H1 (cell line): ENCODE results near the gene VENTX. TPM values are rescaled to one million over a fixed set of nuclear protein-coding genes. Genes with fewer than 3 reads are reported as not detected.

Source experiments
- CTCF ChIA-PET: fragments of 300-600 bp; sonication (Branson Sonifier 250); formaldehyde crosslinking; loops from one replicate; lab custom pipeline; 2021; ENCODE audit not compliant: partially characterized antibody; lab: Charles Lee
- POLR2A ChIA-PET: fragments of 300-600 bp; sonication (Branson Sonifier 250); formaldehyde crosslinking; loops from one replicate; lab custom pipeline; 2021; ENCODE audit warnings: inconsistent platforms; ENCODE audit not compliant: partially characterized antibody; lab: Charles Lee
- DNase-seq, 2 experiments: peaks; one replicate each; pipeline versions ENCODE4 v3.0.0 to v3.0.0-alpha.2; 2010 to 2022; ENCODE audit warnings: low spot score in 2 of 2, low read depth in 1 of 2, mixed read lengths in 1 of 2
- FAIRE-seq: peaks from 2 replicates; lab custom pipeline; 2011; peaks lifted over from hg19 to GRCh38; lab: Jason Lieb, UNC
- H2AFZ ChIP-seq: 2 replicates; pipeline ENCODE4 v1.8.1; 2012; ENCODE audit warnings: low read length, inconsistent platforms
- H2AK5ac ChIP-seq: 2 replicates; pipeline ENCODE4 v1.6.1; 2013; ENCODE audit warnings: low read depth, low read length
- H2BK120ac ChIP-seq: replicated peaks from 2 replicates; pipeline ENCODE3; 2013; ENCODE audit warnings: low read depth, low read length, inconsistent platforms
- H2BK12ac ChIP-seq: 2 replicates; pipeline ENCODE4 v1.6.1; 2013; ENCODE audit warnings: low read depth, low read length
- H2BK15ac ChIP-seq: 2 replicates; pipeline ENCODE4 v1.6.1; 2013; ENCODE audit warnings: low read length
- H2BK20ac ChIP-seq: 2 replicates; pipeline ENCODE4 v1.6.1; 2013; ENCODE audit warnings: low read length
- H2BK5ac ChIP-seq: 2 replicates; pipeline ENCODE4 v1.6.1; 2013; ENCODE audit warnings: low read depth, low read length
- H3K14ac ChIP-seq: 2 replicates; pipeline ENCODE4 v1.6.1; 2013; ENCODE audit warnings: inconsistent platforms; ENCODE audit not compliant: insufficient read length
- H3K18ac ChIP-seq: 2 replicates; pipeline ENCODE4 v1.6.1; 2013; ENCODE audit warnings: low read length; ENCODE audit errors: extremely low read depth
- H3K23ac ChIP-seq: 2 replicates; pipeline ENCODE4 v1.6.1; 2013; ENCODE audit warnings: inconsistent platforms; ENCODE audit not compliant: insufficient read length
- H3K23me2 ChIP-seq: 2 replicates; pipeline ENCODE4 v1.6.1; 2013; ENCODE audit warnings: low read depth, low read length
- H3K27ac ChIP-seq: 2 replicates; pipeline ENCODE4 v1.6.1; 2011; ENCODE audit warnings: low read depth, low read length, inconsistent platforms
- H3K27me3 ChIP-seq, 4 experiments: replicated peaks in 1 of 4; 1 replicate in 1 of 4; 2 replicates in 3 of 4; pipeline versions ENCODE4 v1.6.1 to v1.8.1; 2011 to 2013; ENCODE audit warnings: low read length in 3 of 4, mild to moderate bottlenecking in 3 of 4, inconsistent platforms in 2 of 4, mixed read lengths in 2 of 4, moderate library complexity in 1 of 4; ENCODE audit not compliant: control insufficient read depth in 3 of 4, insufficient read depth in 3 of 4; ENCODE audit errors: extremely low read depth in 1 of 4
- H3K36me3 ChIP-seq, 4 experiments: 2 replicates each; pipeline versions ENCODE4 v1.6.1 to v1.8.1; 2011 to 2013; ENCODE audit warnings: mild to moderate bottlenecking in 4 of 4, low read length in 3 of 4, moderate library complexity in 2 of 4, control low read depth in 1 of 4, inconsistent platforms in 1 of 4; ENCODE audit not compliant: insufficient read depth in 4 of 4, control insufficient read depth in 2 of 4
- H3K4ac ChIP-seq: replicated peaks from 2 replicates; pipeline ENCODE3; 2013; ENCODE audit warnings: low read length, low read depth, mixed read lengths, inconsistent platforms; ENCODE audit not compliant: insufficient read length
- H3K4me1 ChIP-seq, 4 experiments: replicated peaks in 1 of 4; 1 replicate in 1 of 4; 2 replicates in 3 of 4; pipeline versions ENCODE4 v1.6.1 to v1.8.1; 2011 to 2013; ENCODE audit warnings: low read length in 3 of 4, inconsistent platforms in 2 of 4, mixed read lengths in 1 of 4; ENCODE audit not compliant: insufficient read depth in 4 of 4, control insufficient read depth in 3 of 4
- H3K4me2 ChIP-seq, 2 experiments: 2 replicates each; pipeline versions ENCODE4 v1.6.1 to v1.8.1; 2011 to 2013; ENCODE audit warnings: low read depth in 2 of 2, low read length in 2 of 2, control low read depth in 1 of 2, inconsistent platforms in 1 of 2, mild to moderate bottlenecking in 1 of 2; ENCODE audit not compliant: insufficient read depth in 1 of 2
- H3K4me3 ChIP-seq, 4 experiments: fragments of 200-600, 300-600 bp in 1 of 4; sonication (generic), shearing (Covaris generic), sonication (Bioruptor Twin) in 1 of 4; 2 replicates each; pipeline versions ENCODE4 v1.5.1 to v1.8.1; 2011 to 2016; ENCODE audit warnings: low read length in 4 of 4, low read depth in 3 of 4, control low read depth in 2 of 4, inconsistent platforms in 2 of 4, mild to moderate bottlenecking in 2 of 4, mixed read lengths in 1 of 4, moderate library complexity in 1 of 4; ENCODE audit not compliant: insufficient read depth in 2 of 4; ENCODE audit errors: extremely low read depth in 1 of 4
- H3K56ac ChIP-seq: replicated peaks from 2 replicates; pipeline ENCODE3; 2013; ENCODE audit warnings: low read depth, mild to moderate bottlenecking, mixed read lengths, low read length, inconsistent platforms; ENCODE audit not compliant: insufficient read length
- H3K79me1 ChIP-seq: 2 replicates; pipeline ENCODE4 v1.6.1; 2013; ENCODE audit warnings: low read depth, low read length, control low read depth
- H3K79me2 ChIP-seq, 2 experiments: 2 replicates each; pipeline versions ENCODE4 v1.6.1 to v1.8.1; 2012 to 2013; ENCODE audit warnings: low read length in 2 of 2, mild to moderate bottlenecking in 2 of 2, inconsistent platforms in 1 of 2; ENCODE audit not compliant: insufficient read depth in 2 of 2, control insufficient read depth in 1 of 2
- H3K9ac ChIP-seq, 4 experiments: replicated peaks in 1 of 4; 1 replicate in 1 of 4; 2 replicates in 3 of 4; pipeline versions ENCODE4 v1.6.1 to v1.8.1; 2011 to 2013; ENCODE audit warnings: low read depth in 3 of 4, low read length in 3 of 4, control low read depth in 2 of 4, mild to moderate bottlenecking in 2 of 4, moderate library complexity in 2 of 4, inconsistent platforms in 1 of 4; ENCODE audit errors: extremely low read depth in 1 of 4
- H3K9me3 ChIP-seq, 2 experiments: 2 replicates each; pipeline versions ENCODE4 v1.6.1 to v1.8.1; 2012 to 2013; ENCODE audit warnings: mild to moderate bottlenecking in 2 of 2, moderate library complexity in 2 of 2, control low read depth in 1 of 2, inconsistent platforms in 1 of 2, low read depth in 1 of 2, low read length in 1 of 2, mixed read lengths in 1 of 2; ENCODE audit not compliant: insufficient read depth in 2 of 2
- H4K20me1 ChIP-seq, 2 experiments: replicated peaks in 1 of 2; 2 replicates each; pipeline versions ENCODE3 to v1.8.1; 2011 to 2013; ENCODE audit warnings: inconsistent platforms in 2 of 2, low read length in 2 of 2, mild to moderate bottlenecking in 1 of 2; ENCODE audit not compliant: insufficient read depth in 2 of 2, control insufficient read depth in 1 of 2
- H4K5ac ChIP-seq: 2 replicates; pipeline ENCODE4 v1.6.1; 2013; ENCODE audit warnings: low read length, low read depth, mixed read lengths, inconsistent platforms; ENCODE audit not compliant: insufficient read length
- H4K8ac ChIP-seq: 2 replicates; pipeline ENCODE4 v1.8.0; 2013; ENCODE audit warnings: mild to moderate bottlenecking, moderate library complexity, low read length, inconsistent platforms; ENCODE audit not compliant: insufficient read depth; ENCODE audit errors: extremely low read depth
- H4K91ac ChIP-seq: replicated peaks from 2 replicates; pipeline ENCODE3; 2013; ENCODE audit warnings: low read length, mixed read lengths, inconsistent platforms; ENCODE audit not compliant: insufficient read length
- ASH2L ChIP-seq: fragments of 200-600, 300-600 bp; sonication (generic); IDR thresholded peaks from one replicate; pipeline ENCODE4 v1.7.1; 2017; ENCODE audit warnings: low read length
- CTBP2 ChIP-seq: IDR thresholded peaks from 2 replicates; pipeline ENCODE4 v1.7.0; 2011; ENCODE audit warnings: borderline replicate concordance, mild to moderate bottlenecking, moderate library complexity, mixed read lengths, low read length; ENCODE audit not compliant: insufficient read depth, insufficient read length
- GTF2F1 ChIP-seq: IDR thresholded peaks from 2 replicates; pipeline ENCODE4 v1.6.1; 2012; ENCODE audit warnings: low read depth, low read length, improper control_type of control experiment, borderline replicate concordance
- RFX5 ChIP-seq: IDR thresholded peaks from 2 replicates; pipeline ENCODE4 v1.6.1; 2011; ENCODE audit warnings: low read depth, low read length, improper control_type of control experiment, borderline replicate concordance
- WGBS, 2 experiments: shearing (Covaris generic) in 1 of 2; methylation state at CpG; one replicate each; pipeline versions ENCODE4 v1.1.6 to v1.1.7; 2013 to 2015; ENCODE audit warnings: low lambda C conversion rate in 2 of 2, mixed read lengths in 2 of 2, inconsistent platforms in 1 of 2, low coverage in 1 of 2, missing lambda C conversion rate in 1 of 2; ENCODE audit not compliant: insufficient replicate concordance in 2 of 2, insufficient coverage in 1 of 2, insufficient read length in 1 of 2; ENCODE audit errors: extremely low coverage in 1 of 2, missing lambda C conversion rate in 1 of 2; 5-methylcytosine and 5-hydroxymethylcytosine counted together
- polyA plus RNA-seq, 7 experiments: library from polyadenylated mRNA; depleted of rRNA in 3 of 7; stranded (reverse) in 5 of 7; unstranded in 2 of 7; fragments of >200 nt in 5 of 7; fragments of 200-250 nt in 2 of 7; gene quantifications; 1 replicate in 5 of 7; 2 replicates in 1 of 7; 4 replicates in 1 of 7; pipeline versions ENCODE4 v1.2.1 to v1.2.3, GENCODE V29; 2011 to 2013; ENCODE audit warnings: missing spikeins in 2 of 7, mixed read lengths in 2 of 7
- total RNA-seq: library from RNA; stranded (reverse); fragmentation: NEBNext Ultra II Directional; extraction: Animal tissue kit (Norgen Biotek cat#: 25700); gene quantifications from 2 replicates; pipeline ENCODE4 v1.2.1, GENCODE V29; 2021

Gene VENTX
- total and polyA plus RNA-seq, 2 of the 8 experiments (the other 6 are each of a cell fraction or from before 2014, with no cell fraction given), result 5.6 TPM

GRCh38 chr10:133258066-133258817 is 20.6 kb downstream of the VENTX start:
- Histone ChIP-seq H2BK12ac (peak overlapping the region; percentile 80; the same call in 1 of the 2 replicates), H2BK20ac (0 out of 2 replicates have a peak overlapping the region, but pooled peaks have one; percentile 18), H3K27ac (no peak overlapping the region), H2BK15ac (no peak overlapping the region; the same call in 1 of the 2 replicates), H2BK5ac (peak overlapping the region; percentile 76; the same call in 1 of the 2 replicates), H2AK5ac (no peak overlapping the region), H3K4me2 (peak overlapping the region; percentile 49 to 81), H4K5ac (no peak overlapping the region), H4K8ac (peak overlapping the region; percentile 35), H3K79me1 (no peaks in the 10 kb centered on the region), H3K23ac (no peak overlapping the region), H3K27me3 (peaks cover 0 to 10% (median 7%) of the 10 kb centered on the region in 4 experiments; a peak in 6 of 7 replicates), H4K91ac (peak overlapping the region; percentile 5), H3K4me3 (peak overlapping the region in 2 of 4 experiments; percentile 40 to 57; a peak in 3 of 8 replicates), H3K9ac (no peak overlapping the region), H3K14ac (no peak overlapping the region), H3K23me2 (peaks cover 7% of the 10 kb centered on the region; the same call in 1 of the 2 replicates), H3K4ac (no peak overlapping the region), H2BK120ac (no peak overlapping the region), H2AFZ (peak overlapping the region; percentile 48; the same call in 1 of the 2 replicates), H3K36me3 (no peaks in the 10 kb centered on the region), H3K56ac (no peak overlapping the region), H3K79me2 (no peaks in the 10 kb centered on the region), H4K20me1 (peaks cover 0 to 3% of the 10 kb centered on the region in 2 experiments), H3K9me3 (no peaks in the 10 kb centered on the region), H3K4me1 (peaks cover 0 to 20% (median 11%) of the 10 kb centered on the region in 4 experiments; a peak in 5 of 7 replicates), H3K18ac (peak overlapping the region; percentile 7; the same call in 1 of the 2 replicates)
- CTCF ChIA-PET, result interaction anchor here (1.1 to 4.5 kb wide), 10 partner anchors 9 to 114 kb away, joined by 3 to 24 read pairs (median 7); partner anchors contain the start of gene ADAM8
- WGBS, 2 experiments, result 81% methylated on average over 20 of the region's 21 CpGs; no CpG with 5 or more reads in 1 of the 2 experiments
- POLR2A ChIA-PET, result interaction anchor here (0.7 to 2.5 kb wide), 6 partner anchors 11 to 56 kb away, joined by 3 to 11 read pairs (median 3); no protein-coding TSS in a partner anchor
- DNase-seq, result no peak
- no peak for TF ChIP-seq RFX5
- no peak for TF ChIP-seq GTF2F1
- peak; percentile 5 for TF ChIP-seq ASH2L
- peak; percentile 1 for TF ChIP-seq CTBP2
- FAIRE-seq, result no peak
